DND-41 (cell line): Measurements from ENCODE around the gene NDUFA13.

Experiments used
- CTCF ChIP-seq: IDR thresholded peaks from 2 replicates; pipeline ENCODE4 v1.5.1; 2012; ENCODE audit warnings: borderline replicate concordance, low read length, moderate library complexity, mild to moderate bottlenecking; ENCODE audit not compliant: poor library complexity, severe bottlenecking; ENCODE audit errors: extremely low read depth
- EZH2 ChIP-seq: IDR thresholded peaks from 3 replicates; pipeline ENCODE4 v1.6.1; 2012; ENCODE audit warnings: borderline replicate concordance, low read depth, mild to moderate bottlenecking, moderate library complexity, low read length, inconsistent platforms; ENCODE audit not compliant: severe bottlenecking

GRCh38 chr19:19485998-19486290 is 30.1 kb upstream of the NDUFA13 start:
- TF ChIP-seq EZH2 (no peak), CTCF (no peak)
